Large intestine (tissue), 3 donors: ENCODE data around the gene SAMHD1. TPM values are rescaled to one million over a fixed set of nuclear protein-coding genes. Genes with fewer than 3 reads are reported as not detected.

Experiments used
- DNase-seq, 2 donors: peaks; one replicate each; pipeline versions ENCODE4 v3.0.0 to v3.0.0-alpha.2; 2013
- H3K27ac ChIP-seq: one replicate; pipeline ENCODE4 v1.5.1; 2013; ENCODE audit warnings: low read length
- H3K27me3 ChIP-seq: 2 replicates; pipeline ENCODE4 v1.6.1; 2013; ENCODE audit warnings: low read length; ENCODE audit not compliant: control insufficient read depth, insufficient read depth
- H3K36me3 ChIP-seq: 2 replicates; pipeline ENCODE4 v1.6.1; 2013; ENCODE audit warnings: low read length; ENCODE audit not compliant: control insufficient read depth, insufficient read depth
- H3K4me1 ChIP-seq: one replicate; pipeline ENCODE4 v1.6.1; 2013; ENCODE audit warnings: low read length; ENCODE audit not compliant: control insufficient read depth, insufficient read depth
- H3K4me3 ChIP-seq: one replicate; pipeline ENCODE4 v1.5.1; 2013; ENCODE audit warnings: low read length
- H3K9me3 ChIP-seq: one replicate; pipeline ENCODE4 v1.6.1; 2013; ENCODE audit warnings: mild to moderate bottlenecking, low read depth, low read length, moderate library complexity; ENCODE audit not compliant: control insufficient read depth
- WGBS: methylation state at CpG from one replicate; pipeline ENCODE4 v1.1.5; 2013; ENCODE audit warnings: low lambda C conversion rate; ENCODE audit not compliant: insufficient coverage; 5-methylcytosine and 5-hydroxymethylcytosine counted together
- polyA plus RNA-seq: library from polyadenylated mRNA; unstranded; fragments of 120-200 nt; gene quantifications from one replicate; pipeline ENCODE4 v1.2.1, GENCODE V29; 2013

The SAMHD1 gene
- polyA plus RNA-seq, 1 donor: 40.4 TPM

DNA sequence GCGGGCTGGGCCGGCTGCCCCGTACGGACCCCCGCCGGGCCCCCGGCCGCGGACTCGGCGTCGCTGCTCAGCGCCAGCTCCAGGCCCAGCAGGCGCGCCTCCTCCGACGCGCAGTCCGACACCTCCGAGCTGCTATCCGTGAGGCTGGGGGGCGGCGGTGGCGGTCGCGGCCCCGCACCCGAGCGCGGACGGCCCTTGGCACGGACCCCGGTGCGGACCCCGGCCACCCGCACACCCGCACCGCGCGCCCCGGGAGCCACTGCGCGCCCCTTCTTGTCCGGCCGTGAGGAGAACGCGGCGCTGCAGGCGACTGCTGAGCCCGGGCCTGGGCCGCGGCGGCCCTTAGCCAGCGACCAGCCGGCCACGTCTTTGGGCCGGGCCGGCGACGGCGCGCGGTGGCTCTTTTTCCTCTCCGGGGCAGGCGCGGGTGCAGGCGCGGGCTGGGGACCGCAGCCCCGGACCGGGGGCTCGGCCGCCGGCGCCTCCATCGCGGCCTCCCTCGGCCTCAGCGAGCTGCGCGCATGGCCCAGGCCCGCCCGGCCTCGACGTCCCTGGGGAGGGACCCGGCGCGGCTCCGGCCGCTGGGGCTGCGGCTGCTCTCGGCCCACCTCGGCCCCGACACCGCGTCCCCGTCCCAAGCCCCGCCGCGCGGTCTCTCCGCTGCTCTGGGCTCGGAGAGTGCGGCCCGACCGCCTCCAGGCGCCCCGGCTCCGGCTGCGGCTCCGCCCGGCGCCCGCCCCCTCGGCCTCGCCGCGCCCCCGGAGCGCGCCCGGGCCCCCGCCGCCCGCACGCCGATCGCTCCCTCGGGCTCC lies 88.4 kb downstream of the SAMHD1 start:
- peak in 1 of 2 donors; percentile 69 for DNase-seq
- no CpG with 5 or more reads among the region's 129 CpGs for WGBS
- peaks cover 16% of the 10 kb centered on the region for H3K4me1 ChIP-seq

DNA sequence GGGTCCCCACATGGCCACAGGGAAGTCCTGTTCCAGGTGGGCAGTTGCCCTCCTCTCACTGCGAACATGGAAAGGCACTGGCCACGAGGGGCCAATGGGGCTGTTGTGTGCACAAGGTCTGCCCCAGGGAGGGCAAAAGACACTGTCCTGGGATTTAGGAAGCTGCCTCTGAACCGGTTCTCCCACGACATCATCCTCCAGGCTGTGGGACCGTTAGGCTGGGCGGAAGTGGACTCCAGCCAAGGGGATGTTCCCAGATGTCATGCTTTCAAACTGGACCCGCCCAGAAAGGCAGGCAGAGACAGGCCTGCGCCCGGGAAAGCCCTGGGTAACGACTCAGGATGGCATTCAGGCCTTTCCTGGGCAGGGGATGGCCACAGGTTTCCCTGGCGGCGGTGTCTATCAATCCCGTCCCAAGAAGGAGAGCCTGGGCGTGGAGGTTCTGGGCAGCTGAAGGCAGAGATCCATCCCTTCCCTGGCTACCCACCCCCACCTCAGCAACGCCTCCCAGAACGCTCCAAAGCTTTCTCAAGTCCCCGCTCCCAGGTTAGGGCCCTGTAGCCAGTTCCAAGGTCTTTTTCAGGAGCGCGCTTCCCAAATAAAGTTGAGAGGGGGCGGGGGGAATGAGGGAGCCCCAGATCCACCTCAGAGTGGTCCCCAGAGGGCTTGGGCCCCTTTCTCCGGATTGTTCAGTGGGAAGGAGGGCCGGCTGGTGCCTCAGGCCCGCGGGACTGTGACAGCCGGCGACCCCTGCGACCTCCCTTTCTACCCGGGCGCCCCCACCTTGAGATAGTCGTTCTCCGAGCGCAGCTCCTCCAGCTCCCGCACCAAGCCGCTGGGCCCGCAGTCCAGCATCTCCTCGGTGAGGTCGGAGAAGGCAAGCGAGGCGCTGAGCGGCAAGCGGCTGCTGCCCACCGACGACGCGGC lies 89.4 kb downstream of the SAMHD1 start:
- peaks cover 11% of the 10 kb centered on the region for H3K27me3 ChIP-seq
- H3K9me3 ChIP-seq: no peaks in the 10 kb centered on the region
- WGBS: no CpG with 5 or more reads among the region's 45 CpGs
- peak; percentile 66 to 68 for DNase-seq
- peak overlapping the region; percentile 57 for H3K4me3 ChIP-seq
- peaks cover 6% of the 10 kb centered on the region for H3K36me3 ChIP-seq
- peaks cover 16% of the 10 kb centered on the region for H3K4me1 ChIP-seq
- peak overlapping the region; percentile 85 for H3K27ac ChIP-seq

More for the DNA sequence above, 88.4 kb downstream of the SAMHD1 start:
- Histone ChIP-seq H3K27ac (no peak overlapping the region), H3K27me3 (peaks cover 11% of the 10 kb centered on the region), H3K4me3 (no peak overlapping the region), H3K9me3 (no peaks in the 10 kb centered on the region), H3K36me3 (peaks cover 5% of the 10 kb centered on the region)

- H3K27me3 ChIP-seq: peaks cover 11% of the 10 kb centered on the region
- peaks cover 10% of the 10 kb centered on the region for H3K36me3 ChIP-seq
- peak overlapping the region; percentile 57 for H3K4me3 ChIP-seq
- no peaks in the 10 kb centered on the region for H3K9me3 ChIP-seq
- DNase-seq: no peak
- peaks cover 16% of the 10 kb centered on the region for H3K4me1 ChIP-seq
- H3K27ac ChIP-seq: no peak overlapping the region
- WGBS: no CpG with 5 or more reads among the region's 7 CpGs
Observed at GRCh38 chr20:36861625-36861874, 90.0 kb downstream of the SAMHD1 start.

- H3K4me3 ChIP-seq: peak overlapping the region; percentile 57
- no peaks in the 10 kb centered on the region for H3K9me3 ChIP-seq
- DNase-seq: no peak
- peaks cover 11% of the 10 kb centered on the region for H3K27me3 ChIP-seq
- H3K27ac ChIP-seq: no peak overlapping the region
- no CpG with 5 or more reads among the region's 14 CpGs for WGBS
- H3K4me1 ChIP-seq: peaks cover 22% of the 10 kb centered on the region
- H3K36me3 ChIP-seq: peaks cover 10% of the 10 kb centered on the region
Observed at GRCh38 chr20:36860811-36861624, 90.5 kb downstream of the SAMHD1 start.

GRCh38 chr20:36860339-36860738 lies 91.2 kb downstream of the SAMHD1 start:
- Histone ChIP-seq H3K4me3 (no peak overlapping the region), H3K27ac (no peak overlapping the region), H3K9me3 (no peaks in the 10 kb centered on the region), H3K36me3 (peaks cover 10% of the 10 kb centered on the region), H3K4me1 (peaks cover 22% of the 10 kb centered on the region), H3K27me3 (peaks cover 11% of the 10 kb centered on the region)
- no CpG with 5 or more reads among the region's 5 CpGs for WGBS
- no peak for DNase-seq

DNA sequence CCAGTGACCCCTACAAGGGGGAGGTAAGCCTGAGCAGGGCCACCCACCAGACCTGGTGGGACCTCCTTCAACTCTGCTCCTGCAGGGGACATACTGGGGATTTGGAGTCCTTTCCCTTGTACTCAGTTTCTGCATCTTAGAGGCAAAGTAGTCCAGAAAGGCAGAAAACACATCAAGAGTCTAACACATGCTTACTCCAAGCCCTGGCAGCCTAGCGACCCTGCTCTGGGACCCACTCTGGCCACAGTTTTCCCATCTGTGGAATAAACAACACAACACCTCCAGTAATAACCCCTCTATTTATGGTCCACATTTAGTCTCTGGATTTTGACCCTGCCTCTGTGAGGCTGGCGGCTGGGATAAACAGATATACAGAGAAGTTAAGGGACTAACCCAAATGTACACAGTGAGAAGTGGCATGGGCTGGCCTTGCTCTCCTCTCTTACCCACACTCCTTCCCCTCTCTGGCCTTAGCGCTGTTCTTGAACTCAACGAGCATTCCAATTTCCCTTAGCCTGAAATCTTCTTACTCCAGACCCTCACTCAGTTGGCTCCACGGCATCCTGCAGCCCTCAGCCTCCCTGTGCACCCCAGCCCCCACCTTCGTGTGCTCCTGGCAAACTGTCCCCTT lies 91.7 kb downstream of the SAMHD1 start:
- peaks cover 22% of the 10 kb centered on the region for H3K4me1 ChIP-seq
- WGBS: no CpG with 5 or more reads among the region's 6 CpGs
- H3K4me3 ChIP-seq: no peak overlapping the region
- peaks cover 10% of the 10 kb centered on the region for H3K36me3 ChIP-seq
- no peaks in the 10 kb centered on the region for H3K9me3 ChIP-seq
- peaks cover 11% of the 10 kb centered on the region for H3K27me3 ChIP-seq
- DNase-seq: no peak
- H3K27ac ChIP-seq: no peak overlapping the region

DNA sequence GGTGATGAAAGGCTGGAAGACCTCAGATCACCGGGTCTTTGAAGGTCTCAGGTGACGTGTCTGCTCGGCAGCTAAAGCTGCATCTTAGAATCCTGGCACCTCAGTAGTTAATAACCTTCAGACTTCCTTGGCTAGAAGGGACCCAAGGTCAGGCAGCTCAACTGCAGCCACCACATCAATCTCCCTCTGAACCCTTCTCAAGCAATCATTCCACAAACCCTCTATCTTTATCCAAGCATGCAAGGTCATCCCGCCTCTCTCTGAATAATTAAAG lies 92.3 kb downstream of the SAMHD1 start:
- Histone ChIP-seq H3K4me3 (no peak overlapping the region), H3K4me1 (peaks cover 26% of the 10 kb centered on the region), H3K27me3 (peaks cover 8% of the 10 kb centered on the region), H3K9me3 (no peaks in the 10 kb centered on the region), H3K27ac (no peak overlapping the region), H3K36me3 (peaks cover 10% of the 10 kb centered on the region)
- no CpG with 5 or more reads among the region's 4 CpGs for WGBS
- DNase-seq: no peak

DNA sequence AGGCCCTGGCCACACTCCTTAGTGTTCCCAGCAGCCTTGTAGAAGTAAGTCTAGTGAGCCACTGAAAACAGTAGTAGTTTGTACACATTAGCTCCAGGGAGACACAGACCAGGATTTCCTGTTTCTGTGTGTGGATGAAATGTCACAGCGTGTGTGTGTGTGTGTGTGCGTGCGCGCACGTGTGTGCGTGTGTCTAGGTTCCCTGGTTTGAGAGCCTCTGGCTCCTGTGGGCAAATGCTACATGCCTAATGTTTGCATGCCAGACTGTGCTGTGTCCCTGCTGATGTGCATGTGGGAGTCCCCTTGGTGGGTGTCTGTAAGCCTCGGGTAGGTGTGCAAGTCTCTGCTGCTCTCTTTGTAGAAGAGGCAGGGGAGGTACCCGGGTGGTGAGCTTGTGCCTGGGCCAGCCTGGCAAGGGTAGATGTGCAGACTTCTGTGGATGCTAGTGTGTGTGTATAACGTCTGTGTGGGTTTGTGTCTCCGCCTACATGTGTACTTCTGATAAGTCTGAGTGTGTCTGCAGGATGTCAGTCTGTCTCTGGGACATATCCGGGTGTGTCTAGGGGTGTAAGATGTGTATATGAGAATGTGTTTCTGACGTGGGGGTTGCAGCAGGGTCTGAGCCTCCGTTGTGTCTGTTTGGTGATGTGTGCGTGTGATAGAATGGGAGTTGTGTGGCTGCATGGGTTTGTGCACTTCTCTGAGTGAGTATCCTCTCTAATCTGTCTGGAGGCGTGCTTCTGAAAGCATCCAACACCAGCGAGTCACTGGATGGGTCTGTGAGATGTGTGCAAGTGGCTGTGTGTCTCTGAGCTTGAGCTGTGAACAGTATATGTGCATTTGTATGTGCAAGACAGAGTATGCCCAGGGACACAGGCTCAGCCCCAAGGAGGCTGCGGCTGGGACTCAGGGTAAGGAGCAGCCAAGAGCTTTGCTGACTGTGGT lies 94.5 kb downstream of the SAMHD1 start:
- Histone ChIP-seq H3K9me3 (no peaks in the 10 kb centered on the region), H3K36me3 (peaks cover 10% of the 10 kb centered on the region), H3K27ac (no peak overlapping the region), H3K4me3 (no peak overlapping the region), H3K27me3 (no peaks in the 10 kb centered on the region), H3K4me1 (peaks cover 27% of the 10 kb centered on the region)
- no CpG with 5 or more reads among the region's 17 CpGs for WGBS
- peak in 1 of 2 donors; percentile 37 for DNase-seq

DNA sequence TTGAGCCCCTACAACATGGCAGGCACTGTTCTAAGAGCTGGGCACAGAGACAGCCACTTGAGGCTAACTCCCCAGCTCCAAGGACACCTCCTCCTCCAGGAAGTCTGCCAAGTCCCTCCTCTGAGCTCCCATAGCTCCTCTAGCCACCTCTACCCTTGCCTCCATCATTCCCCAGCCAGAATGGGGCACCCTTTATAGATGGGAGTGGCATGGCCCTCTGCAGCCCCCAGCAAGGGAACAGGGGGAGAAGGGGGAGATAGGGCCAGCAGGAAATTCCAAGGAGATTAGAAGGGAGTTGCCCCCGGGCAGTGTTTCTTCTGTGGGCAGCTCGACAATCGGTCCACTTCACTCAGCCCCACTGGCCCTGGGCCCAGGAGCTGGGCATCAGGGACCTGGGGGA lies 95.3 kb downstream of the SAMHD1 start:
- WGBS: no CpG with 5 or more reads among the region's 3 CpGs
- peaks cover 10% of the 10 kb centered on the region for H3K36me3 ChIP-seq
- DNase-seq: no peak
- H3K27me3 ChIP-seq: no peaks in the 10 kb centered on the region
- no peaks in the 10 kb centered on the region for H3K9me3 ChIP-seq
- peaks cover 27% of the 10 kb centered on the region for H3K4me1 ChIP-seq
- no peak overlapping the region for H3K27ac ChIP-seq
- H3K4me3 ChIP-seq: no peak overlapping the region
